ENCODE measurements around the gene WDR5B.
A peak's percentile ranks its signal among the peaks of the same experiment; 100 is the strongest.
"Not testable (repeated sequence)": the region's sequence is repeated elsewhere in the genome, so short reads cannot be mapped to it uniquely, and the experiment has no call there.

The WDR5B gene

DNA sequence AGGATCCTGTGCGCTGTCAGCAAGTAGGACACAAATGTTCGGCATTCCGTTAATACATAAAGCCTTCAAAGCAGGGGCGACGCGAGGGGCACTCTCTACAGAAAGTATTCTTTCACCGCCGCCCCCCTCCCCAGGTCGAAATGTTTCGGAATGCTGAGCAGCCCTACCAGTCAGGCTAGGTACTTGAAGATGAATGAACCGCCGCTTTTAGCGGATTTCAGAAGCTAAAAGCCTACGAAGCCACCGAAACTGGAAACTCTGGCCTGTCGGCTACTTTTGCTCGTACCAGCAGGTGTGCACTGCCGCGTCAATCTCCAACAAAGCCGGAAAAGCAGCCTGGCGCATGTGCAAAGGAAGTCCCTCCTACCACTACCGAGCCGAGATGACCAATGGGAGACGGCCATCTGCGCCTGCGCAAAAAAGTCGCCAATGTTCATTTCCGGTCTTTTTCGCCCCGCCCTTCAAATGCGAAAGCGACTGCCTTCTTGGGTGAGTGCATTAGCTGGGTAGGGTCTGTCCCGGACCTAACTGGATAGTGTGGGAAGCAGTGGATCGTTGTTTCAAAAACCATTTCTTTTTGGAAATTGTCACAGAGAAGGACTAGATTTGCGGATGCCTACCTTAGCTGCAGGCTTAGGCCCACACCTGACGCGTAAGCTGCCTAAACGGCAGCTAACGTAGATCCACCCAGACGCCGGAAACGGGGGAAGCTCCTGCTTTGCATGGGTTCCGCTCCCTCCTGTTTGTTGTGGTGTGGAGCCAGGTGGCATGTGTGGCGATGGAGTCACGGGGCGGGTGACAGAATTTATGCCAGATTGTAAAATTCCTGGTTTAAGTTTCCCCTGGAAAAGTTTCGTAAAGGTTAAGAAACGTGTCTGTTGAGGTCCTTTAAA, at the start of gene WDR5B:
Gene WDR5B (minus strand): TSS at position 301 of the 893 bp plus-strand sequence. CDS start 534 bp downstream, outside the sequence.
- DNase-seq (ENCODE audit: low read depth), result peak; percentile 98

DNA sequence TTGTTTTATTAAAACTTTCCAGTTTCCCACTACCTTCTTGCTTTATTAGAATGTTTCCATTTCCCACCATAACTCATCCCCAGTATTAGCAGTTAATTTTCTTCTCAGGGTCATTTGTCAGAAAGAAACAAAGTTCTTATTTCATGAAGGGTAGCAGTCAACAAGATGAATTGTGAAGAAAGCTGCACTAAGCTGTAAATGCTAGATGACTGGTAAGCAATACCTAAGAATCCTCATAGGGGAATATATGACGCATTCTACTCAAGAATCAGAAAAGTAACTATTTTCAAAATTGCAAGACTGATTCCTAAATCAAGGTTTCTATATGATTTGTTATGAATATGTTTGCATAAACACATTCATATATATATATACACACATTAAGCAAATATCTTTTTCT, 48.8 kb upstream of the WDR5B start:
- DNase-seq (ENCODE audit: low read depth), result no peak

DNA sequence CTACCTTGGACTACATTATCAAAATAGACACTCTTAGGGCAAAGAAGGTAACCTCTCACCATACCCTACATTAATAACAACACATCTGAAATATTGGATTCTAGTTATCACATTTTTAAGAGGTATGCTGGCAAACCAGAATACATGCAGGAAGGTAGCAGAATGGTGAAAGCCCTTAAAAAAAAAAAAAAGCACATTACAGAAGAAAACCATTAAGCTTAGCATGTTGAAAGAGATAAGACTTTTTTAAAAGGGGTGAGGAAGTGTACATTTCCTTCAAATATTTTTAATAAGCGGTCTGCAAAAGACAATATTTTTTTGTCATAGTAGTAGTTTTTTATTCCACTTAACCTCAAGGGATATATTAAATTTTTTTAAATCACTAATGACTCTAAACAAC, 46.5 kb upstream of the WDR5B start:
- DNase-seq (ENCODE audit: low read depth), result no peak

DNA sequence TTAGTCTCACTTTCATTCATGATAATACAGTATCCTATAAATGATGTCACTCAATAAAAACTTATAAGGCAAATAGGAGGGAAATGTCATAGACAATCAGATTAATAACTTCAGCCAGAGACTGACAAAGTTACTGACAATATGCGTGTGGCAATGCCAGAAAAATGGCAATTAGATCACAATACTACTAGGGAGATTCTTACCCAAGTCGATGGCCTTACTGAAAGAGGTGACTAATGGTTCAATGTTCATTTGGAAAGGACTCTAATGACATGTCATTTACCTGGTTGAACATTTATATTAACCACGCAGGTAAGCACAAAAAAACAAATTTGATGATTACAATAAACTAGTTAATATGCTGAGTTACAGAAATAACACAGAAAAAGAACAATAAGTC, 45.9 kb upstream of the WDR5B start:
- no peak for DNase-seq (ENCODE audit: low read depth)

DNA sequence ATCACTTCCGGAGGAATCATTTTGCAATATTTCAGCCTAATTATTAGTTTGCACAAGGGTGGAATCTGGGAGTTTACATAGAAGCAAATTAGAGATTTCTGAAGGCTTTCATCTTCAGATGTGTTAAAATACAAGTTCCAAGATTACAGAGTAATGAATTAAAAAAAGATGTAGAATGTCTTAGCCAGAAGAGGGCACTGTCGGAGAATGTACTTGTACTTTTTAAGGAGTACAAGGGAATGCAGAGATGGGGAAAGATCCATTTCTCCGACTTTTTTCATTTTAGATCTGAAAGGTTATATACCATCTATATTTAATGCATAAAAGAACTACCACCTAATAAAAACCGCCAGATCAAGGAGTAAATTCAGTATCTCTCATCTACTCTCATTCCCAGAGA, 43.1 kb upstream of the WDR5B start:
- DNase-seq (ENCODE audit: low read depth), result no peak

DNA sequence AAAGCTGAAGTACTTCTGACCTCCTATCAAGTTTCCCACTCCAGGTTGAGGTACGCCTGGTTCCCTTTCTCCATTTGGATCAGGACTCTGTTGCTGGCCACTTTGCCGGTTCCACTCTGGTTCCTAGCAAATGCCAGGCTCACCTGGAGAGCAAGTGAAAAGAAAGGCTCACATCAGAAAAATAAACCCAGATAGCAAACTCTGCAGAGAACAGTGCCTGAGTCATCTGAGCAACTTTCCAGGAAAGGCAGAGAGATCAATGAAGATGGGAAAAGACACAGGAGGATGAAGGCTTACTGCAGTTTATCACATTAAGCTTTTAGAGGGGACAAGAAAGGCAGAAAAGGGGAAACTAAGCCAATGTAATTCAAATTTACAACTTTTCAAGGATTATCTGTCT, 41.8 kb upstream of the WDR5B start:
- no peak for DNase-seq (ENCODE audit: low read depth)

DNA sequence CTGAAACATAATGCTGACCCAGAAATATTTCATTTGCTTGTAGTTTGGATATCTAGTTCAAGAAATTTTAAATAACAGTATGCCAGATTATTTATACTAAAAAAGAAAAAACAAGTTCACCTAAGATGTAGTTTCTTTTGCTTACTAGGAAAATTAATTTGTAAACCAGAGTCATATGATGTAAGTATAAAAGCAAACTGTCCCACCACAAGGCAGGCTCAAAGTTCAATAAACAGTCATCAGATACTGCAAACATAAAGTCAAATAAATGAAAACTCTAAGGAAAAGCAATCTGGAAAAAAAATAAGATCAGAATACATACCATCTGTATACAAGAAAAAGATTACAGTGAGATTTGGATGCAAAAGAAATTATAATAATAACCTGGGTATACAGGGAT, 40.2 kb upstream of the WDR5B start:
- no peak for DNase-seq (ENCODE audit: low read depth)

DNA sequence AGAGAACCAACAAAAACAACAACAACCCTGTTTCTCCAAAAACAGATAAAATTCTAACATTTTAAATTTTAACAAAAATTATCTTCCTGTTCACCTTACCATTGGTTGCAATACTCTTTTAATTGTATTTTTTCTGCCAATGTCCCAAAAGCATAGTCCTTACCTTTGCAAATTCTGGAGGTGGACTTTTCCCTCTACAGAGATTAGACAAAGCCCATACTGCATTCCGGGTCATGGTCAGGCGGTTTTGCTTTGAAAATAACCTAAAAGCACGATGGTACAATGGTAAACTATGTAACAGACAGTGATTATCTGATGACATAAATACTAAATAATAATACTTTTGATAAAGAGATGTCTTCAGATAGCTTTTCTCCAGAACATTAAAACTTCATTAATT, 35.5 kb upstream of the WDR5B start:
- DNase-seq (ENCODE audit: low read depth), result no peak

DNA sequence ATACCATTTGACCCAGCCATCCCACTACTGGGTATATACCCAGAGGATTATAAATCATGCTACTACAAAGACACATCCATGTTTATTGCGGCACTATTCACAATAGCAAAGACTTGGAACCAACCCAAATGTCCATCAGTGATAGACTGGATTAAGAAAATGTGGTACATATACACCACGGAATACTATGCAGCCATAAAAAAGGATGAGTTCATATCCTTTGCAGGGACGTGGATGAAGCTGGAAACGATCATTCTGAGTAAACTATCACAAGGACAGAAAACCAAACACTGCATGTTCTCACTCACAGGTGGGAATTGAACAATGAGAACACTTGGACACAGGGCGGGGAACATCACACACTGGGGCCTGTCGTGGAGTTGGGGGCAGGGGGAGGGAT, 32.4 kb upstream of the WDR5B start:
- not testable (repeated sequence) for DNase-seq (ENCODE audit: low read depth)

DNA sequence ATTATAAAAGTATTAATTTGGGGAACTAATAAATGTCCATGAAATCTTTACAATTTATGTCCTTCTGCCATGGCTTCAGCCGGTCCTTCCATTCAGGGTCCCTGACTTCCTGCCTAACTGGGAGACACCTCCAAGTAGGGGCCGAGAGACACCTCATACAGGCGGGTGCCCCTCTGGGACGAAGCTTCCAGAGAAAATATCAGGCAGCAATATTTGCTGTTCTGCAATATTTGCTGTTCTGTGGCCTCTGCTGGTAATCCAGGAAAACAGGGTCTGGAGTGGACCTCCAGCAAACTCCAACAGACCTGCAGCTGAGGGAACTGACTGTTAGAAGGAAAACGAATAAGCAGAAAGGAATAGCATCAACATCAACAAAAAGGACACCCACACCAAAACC, 28.6 kb upstream of the WDR5B start:
- not testable (repeated sequence) for DNase-seq (ENCODE audit: low read depth)

DNA sequence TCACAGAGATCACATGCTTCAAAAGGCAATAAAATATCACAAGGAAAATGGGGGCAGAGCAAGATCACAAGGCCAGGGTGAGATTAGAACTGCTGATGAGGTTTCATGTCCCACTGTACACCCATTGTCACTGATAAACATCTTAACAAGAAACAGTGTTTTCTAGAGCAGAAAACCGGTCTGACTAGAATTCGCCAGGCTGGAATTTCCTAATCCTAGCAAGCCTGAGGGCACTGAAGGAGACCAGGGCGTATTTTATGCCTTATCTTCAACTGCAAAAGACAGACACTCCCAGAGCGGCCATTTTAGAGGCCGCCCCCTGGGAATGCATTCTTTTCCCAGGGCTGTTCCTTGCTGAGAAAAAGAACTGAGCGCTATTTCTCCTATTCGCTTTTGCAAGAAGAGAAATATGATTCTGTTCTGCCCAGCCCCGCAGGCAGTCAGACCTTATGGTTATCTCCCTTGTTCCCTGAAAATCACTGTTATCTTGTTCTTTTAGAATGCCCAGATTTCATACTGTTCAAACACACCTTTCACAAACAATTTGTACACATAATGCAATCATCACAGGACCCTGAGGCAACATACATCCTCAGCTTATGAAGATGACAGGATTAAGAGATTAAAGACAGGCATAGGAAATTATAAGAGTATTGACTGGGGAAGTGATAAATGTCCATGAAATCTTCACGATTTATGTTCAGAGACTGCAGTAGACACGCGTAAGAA, 28.1 kb upstream of the WDR5B start:
- DNase-seq (ENCODE audit: low read depth), result not testable (repeated sequence)

DNA sequence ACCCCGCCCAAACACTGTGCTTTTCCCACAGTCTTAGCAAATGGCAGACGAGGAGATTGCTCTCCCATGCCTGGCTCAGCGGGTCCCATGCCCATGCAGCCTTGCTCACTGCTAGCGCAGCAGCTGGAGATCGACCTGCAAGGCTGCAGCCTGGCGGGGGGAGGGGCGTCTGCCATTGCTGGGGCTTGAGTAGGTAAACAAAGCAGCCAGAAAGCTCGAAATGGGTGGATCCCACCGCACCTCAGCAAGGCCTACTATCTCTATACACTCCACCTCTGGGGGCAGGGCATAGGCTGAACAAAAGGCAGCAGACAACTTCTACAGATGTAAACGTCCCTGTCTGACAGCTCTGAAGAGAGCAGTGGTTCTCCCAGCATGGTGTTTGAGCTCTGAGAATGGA, 27.2 kb upstream of the WDR5B start:
- no peak for DNase-seq (ENCODE audit: low read depth)

DNA sequence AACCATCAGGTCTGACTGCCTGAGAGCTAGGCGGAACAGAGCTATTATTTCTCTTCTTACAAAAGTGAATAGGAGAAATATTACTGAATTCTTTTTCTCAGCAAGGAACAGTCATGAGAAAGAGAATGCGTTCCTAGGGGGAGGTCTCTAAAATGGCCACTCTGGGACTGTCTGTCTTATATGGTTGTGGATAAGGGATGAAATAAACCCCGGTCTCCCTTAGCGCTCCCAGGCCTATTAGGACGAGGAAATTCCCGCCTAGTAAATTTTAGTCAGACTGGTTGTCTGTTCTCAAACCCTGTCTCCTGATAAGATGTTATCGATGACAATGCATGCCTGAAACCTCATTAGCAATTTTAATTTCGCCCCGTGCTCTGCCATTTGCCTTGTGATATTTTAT, 20.1 kb upstream of the WDR5B start:
- DNase-seq (ENCODE audit: low read depth), result no peak

DNA sequence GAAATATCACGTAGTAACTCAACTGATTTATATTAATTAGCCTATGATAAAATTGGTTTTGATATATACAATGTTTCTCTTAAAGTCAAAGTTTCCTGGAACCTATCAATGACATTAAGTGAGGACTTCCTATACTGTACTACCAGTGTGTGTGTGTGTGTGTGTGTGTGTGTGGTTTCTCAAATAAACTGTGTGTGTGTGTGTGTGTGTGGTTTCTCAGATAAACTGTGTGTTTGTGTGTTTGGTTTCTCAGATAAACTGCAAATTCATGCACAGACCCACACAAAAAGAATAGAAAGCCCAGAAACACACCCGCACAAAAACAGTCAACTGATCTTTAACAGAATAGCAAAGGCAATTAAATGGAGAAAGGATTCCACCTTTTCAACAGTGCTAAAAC, 14.5 kb upstream of the WDR5B start:
- DNase-seq (ENCODE audit: low read depth), result no peak

DNA sequence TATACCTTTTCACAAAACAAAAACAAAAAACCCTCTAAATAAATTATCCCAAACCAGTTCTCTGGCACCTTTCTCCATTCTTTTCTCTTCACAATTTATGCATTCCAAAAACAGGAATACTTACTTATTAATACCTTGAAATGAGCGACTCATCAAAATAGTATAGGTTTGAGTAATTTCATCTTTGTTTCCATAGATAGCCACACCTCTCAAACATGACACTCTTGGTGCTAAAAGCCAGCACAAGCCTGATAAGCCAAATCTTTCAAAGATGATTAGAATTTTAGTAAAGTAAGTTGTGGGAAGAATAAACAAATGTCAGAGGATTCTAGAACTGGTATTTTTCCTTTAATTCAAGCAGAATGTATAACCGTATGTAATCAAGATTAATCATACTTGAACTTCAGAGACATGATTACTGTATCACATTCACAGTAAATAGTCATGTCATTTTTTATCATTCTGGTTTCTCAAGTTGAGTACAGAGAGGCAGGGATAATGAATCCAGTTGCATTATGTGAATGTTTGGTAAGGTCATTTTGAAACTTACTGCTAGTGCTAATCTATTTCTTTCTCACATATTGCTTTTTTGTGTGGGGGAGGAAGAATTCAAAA, 12.1 kb upstream of the WDR5B start:
- DNase-seq (ENCODE audit: low read depth), result no peak

DNA sequence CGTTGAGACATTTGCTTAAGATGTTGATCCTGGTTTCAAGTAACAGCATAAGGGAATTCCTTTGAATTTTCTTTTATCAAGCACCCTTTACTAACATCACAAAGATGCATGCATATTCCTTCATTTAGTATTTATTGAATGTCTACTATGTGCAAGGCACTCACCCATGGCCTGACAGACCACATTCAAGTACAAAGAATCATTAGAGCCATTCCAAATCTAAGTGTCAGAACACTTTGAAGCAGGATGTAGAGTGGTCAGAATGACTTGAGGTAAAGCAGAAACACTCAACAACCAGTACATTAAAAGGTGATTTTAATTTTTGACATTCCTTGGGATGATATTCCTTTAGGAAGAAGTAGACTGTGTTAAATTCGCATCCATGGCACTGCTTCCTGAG, 6.0 kb upstream of the WDR5B start:
- DNase-seq (ENCODE audit: low read depth), result no peak

DNA sequence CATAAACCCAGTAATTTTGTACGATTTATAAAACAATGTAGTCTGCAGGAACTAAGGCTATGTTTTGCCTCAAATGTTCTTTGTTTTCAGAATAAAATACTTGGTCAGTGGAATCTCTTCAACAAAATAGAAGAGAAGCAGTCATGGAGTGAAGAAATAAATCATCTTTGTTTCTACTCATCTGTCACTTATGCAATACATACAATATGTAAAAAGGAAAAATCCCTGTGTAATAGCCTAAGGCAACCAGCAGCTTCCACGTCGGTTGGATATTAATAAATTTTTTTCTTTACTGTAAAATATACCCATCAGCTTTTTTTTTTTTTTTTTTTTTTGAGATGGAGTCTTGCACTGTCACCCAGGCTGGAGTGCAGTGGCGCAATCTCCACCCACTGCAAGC, 5.2 kb upstream of the WDR5B start:
- no peak for DNase-seq (ENCODE audit: low read depth)

DNA sequence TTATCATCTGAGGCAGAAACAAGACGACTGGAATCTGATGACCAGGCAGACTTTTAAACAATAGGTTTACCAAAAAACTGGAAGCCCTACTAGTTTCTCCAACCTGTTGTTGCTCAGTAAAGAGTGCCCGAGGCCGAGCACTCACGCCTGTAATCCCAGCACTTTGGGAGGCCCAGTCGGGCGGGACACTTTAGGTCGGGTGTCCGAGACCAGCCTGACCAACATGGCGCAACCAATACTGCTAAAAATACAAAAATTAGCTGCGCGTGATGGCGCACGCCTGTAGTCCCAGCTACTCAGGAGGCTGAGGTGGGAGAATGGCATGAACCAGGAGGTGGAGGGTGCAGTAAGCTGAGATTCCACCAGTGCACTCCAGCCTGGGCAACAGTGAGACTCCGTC, 1.1 kb upstream of the WDR5B start:
- DNase-seq (ENCODE audit: low read depth), result no peak

DNA sequence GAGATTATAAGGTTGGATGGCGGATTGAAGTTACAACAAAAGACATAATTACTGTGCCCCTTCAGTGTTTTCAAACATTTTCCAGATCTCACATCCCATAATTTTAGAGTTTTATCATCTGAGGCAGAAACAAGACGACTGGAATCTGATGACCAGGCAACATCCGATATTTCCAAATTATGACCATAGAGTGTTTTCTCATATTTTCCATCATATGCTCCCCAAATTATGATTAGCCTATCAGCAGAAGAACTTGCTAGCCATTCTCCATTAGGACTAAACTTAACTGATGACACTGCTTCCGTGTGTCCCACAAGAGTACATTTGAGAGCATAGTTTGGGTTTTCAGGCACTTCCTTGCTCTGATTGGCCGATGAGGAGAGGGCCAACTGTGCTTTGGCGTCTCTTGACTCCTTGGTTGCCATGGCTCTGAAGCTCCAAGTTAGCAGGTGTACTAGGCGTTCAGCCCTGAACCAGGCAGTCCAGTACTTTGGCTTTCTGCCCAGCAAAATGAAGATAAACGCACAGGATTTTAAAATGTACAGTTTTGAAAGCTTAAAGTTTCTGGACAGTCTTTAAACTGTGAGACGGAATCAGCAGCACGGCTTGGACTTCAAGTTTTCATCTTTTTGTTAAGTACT, 638 bp downstream of the WDR5B start:
- DNase-seq (ENCODE audit: low read depth), result no peak

DNA sequence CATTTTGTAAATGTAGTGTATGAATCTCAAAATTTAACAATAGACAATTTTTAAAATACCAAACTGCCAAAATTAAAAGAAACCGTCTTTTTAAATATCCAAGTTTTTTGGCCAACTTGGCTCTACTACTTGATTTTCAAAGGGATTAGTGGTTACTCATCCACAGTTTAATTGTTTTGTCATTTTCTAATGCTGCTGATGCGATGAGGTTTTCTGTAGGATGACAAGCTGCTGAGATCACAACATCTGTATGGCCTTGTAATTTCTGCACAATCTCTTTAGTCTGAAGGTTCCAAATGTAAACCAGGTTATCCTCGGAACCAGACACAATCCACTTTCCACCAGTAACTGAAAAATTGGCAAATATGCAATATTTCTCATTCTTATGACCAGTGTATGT, 1.5 kb downstream of the WDR5B start:
- no peak for DNase-seq (ENCODE audit: low read depth)

DNA sequence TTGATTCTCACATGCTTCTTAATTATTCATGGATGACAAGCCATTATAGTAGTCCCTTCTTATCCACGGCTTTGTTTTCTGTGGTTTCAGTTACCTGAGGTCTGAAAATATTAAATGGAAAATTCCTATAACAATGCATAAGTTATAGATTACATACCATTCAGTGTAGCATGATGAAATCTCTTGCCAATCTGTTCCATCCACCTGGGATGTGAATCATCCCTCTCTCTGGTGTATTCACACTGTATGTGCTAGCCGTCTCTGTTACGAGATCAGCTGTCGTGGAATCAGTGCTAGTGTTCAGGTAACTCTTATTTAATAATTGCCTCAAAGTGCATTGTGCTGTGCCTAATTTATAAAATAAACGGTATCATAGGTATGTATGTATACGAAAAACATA, 5.2 kb downstream of the WDR5B start:
- DNase-seq (ENCODE audit: low read depth), result no peak

DNA sequence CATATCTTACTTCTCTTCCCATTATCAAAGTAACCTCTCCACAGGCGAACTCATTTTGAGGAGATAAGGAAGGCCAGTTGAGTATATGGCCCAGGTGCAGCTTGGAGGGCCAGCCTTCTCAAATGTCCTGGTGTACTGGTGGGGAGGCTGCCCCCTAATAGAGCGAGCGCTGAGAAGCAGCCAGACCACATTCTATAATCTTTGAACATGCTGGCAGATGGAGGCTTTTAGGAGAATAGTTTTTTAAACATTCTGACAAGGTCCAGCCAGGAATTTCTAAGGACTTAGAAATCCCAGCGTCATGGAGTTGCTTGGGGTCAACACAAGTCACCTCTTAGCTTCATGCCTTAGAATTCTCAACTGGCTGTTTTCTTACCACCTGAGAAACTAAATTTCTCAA, 5.8 kb downstream of the WDR5B start:
- DNase-seq (ENCODE audit: low read depth), result no peak

DNA sequence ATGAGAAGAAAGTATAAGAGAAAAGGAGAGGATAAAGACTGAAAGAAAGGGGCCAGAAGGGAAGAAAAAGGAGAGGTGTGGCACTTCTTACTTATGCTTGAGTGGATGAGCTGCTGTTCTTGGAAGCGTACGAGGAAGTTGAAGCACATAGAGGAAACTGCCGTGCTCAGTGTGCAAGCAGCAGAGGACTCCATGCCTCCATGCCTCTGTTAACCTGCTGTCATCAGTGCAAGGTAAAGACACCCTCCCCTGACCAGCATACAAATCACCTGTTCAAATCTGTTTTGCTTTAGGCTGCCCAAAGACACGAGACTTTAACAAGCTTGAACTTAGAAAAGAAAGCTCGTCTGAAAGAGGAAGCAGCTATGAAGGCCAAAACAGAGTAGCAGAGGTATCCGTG, 6.4 kb downstream of the WDR5B start:
- no peak for DNase-seq (ENCODE audit: low read depth)
